Left lung (tissue), 10 donors: Measurements from ENCODE around the gene CBX7. TPM values are rescaled to one million over a fixed set of nuclear protein-coding genes. Genes with fewer than 3 reads are reported as not detected.

Experiments used
- ATAC-seq: fragments of 200-7000 bp; cut with Tn5 transposase; one replicate; pipeline ENCODE4 v1.9.1; 2020; ENCODE audit warnings: moderate library complexity
- DNase-seq, 4 donors: peaks; one replicate each; pipeline ENCODE4 v3.0.0-alpha.2; 2013 to 2020
- H3K27ac ChIP-seq, 2 donors: fragments of 200-600 bp; sonication (generic) in 1 of 2; one replicate each; pipeline versions ENCODE4 v1.5.0 to v1.8.0; 2020 to 2021
- H3K27me3 ChIP-seq, 2 donors: fragments of 200-600 bp; sonication (generic) in 1 of 2; one replicate each; pipeline versions ENCODE4 v1.5.0 to v1.8.0; 2020 to 2021
- H3K36me3 ChIP-seq, 2 donors: fragments of 200-600 bp; sonication (generic) in 1 of 2; one replicate each; pipeline versions ENCODE4 v1.5.0 to v1.8.0; 2020 to 2021
- H3K4me1 ChIP-seq, 2 donors: fragments of 200-600 bp; one replicate each; pipeline ENCODE4 v1.8.0; 2021
- H3K4me3 ChIP-seq, 2 donors: fragments of 200-600 bp; sonication (generic) in 1 of 2; one replicate each; pipeline versions ENCODE4 v1.5.0 to v1.8.0; 2020 to 2021; ENCODE audit warnings: mild to moderate bottlenecking in 1 of 2
- H3K9me3 ChIP-seq, 2 donors: fragments of 200-600 bp; sonication (generic) in 1 of 2; one replicate each; pipeline versions ENCODE4 v1.5.0 to v1.8.0; 2020 to 2021
- intact Hi-C, 2 donors: fragments of 100-400 bp; cut with DNase I; formaldehyde crosslinking; loops; one replicate each; pipeline versions ENCODE4 v1.11.2 to v1.14.2; 2022
- polyA plus RNA-seq, 6 donors: library from polyadenylated mRNA; unstranded; fragments of 120-200 nt; gene quantifications; one replicate each; pipeline ENCODE4 v1.2.1, GENCODE V29; 2013; ENCODE audit not compliant: insufficient read length in 6 of 6
- total RNA-seq, 2 donors: library from RNA; stranded (reverse); fragmentation: NEBNext Ultra II Directional; extraction: Animal tissue kit (Norgen Biotek cat#: 25700); gene quantifications; one replicate each; pipeline ENCODE4 v1.2.1, GENCODE V29; 2021
- TF ChIP-seq, protein P1 (sequence below), 2 donors: fragments of 200-600 bp; sonication (generic) in 1 of 2; IDR thresholded peaks; one replicate each; pipeline versions ENCODE4 v1.5.0 to v1.8.0; 2021; ENCODE audit warnings: antibody characterized with exemption in 2 of 2
- donor health status: DM: no; HTN: yes; CAD: no.
- donor health status: DM: no; HTN: no; CAD: no.

CBX7 gene
- total and polyA plus RNA-seq, 8 donors = 7.4 to 17.7 (median 8.8) TPM

DNA sequence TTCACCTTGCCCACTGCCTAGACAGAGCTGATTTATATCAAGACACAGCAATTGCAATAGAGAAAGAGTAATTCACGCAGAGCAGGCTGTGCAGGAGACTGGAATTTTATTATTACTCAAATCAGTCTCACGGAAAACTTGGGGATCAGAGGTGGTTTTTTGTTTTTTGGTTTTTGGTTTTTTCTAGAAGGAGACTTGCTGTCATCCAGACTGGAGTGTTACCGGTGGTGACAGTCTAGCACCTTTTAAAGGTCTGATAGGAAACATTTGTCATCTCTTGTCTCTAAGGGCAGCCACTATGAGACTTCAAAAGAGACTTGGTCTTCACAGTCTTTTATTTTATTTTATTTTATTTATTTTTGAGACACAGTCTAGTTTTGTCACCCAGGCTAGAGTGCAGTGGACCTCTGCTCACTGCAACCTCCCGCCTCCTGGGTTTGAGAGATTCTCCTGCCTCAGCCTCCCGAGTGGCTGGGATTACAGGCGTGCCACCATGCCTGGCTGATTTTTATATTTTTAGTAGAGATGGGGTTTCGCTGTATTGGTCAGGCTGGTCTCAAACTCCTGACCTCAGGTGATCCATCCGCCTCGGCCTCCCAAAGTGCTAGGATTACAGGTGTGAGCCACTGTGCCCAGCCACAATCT, 36.4 kb downstream of the CBX7 start:
- intact Hi-C loops = no loop called here
- no peak for ATAC-seq
- TF ChIP-seq, protein P1, sequence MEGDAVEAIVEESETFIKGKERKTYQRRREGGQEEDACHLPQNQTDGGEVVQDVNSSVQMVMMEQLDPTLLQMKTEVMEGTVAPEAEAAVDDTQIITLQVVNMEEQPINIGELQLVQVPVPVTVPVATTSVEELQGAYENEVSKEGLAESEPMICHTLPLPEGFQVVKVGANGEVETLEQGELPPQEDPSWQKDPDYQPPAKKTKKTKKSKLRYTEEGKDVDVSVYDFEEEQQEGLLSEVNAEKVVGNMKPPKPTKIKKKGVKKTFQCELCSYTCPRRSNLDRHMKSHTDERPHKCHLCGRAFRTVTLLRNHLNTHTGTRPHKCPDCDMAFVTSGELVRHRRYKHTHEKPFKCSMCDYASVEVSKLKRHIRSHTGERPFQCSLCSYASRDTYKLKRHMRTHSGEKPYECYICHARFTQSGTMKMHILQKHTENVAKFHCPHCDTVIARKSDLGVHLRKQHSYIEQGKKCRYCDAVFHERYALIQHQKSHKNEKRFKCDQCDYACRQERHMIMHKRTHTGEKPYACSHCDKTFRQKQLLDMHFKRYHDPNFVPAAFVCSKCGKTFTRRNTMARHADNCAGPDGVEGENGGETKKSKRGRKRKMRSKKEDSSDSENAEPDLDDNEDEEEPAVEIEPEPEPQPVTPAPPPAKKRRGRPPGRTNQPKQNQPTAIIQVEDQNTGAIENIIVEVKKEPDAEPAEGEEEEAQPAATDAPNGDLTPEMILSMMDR (IDR thresholded peaks at IDR 0.05) = no peak

DNA sequence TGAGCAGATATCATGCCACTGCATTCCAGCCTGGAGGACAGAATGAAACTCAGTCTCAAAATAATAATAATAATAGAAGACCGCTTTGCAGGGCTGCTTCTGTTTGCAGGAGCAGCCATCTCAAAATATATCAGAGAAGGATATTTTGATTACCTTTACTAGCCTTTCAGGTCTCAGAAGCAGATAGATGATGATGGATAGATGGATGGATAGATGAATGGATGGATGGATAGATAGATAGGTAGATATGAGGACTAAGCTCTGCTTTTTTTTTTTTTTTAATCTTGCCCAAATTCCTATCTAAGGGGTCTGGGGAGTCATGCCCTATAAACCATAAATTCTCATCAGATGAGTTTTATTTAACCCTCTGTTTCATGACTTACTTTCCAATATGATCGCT, 36.9 kb downstream of the CBX7 start:
- H3K9me3 ChIP-seq = no peaks in the 10 kb centered on the region
- no peak overlapping the region for H3K4me3 ChIP-seq
- no peak for DNase-seq
- no peaks in the 10 kb centered on the region for H3K4me1 ChIP-seq
- intact Hi-C loops = no loop called here
- no peak overlapping the region for H3K27ac ChIP-seq
- peaks cover 7 to 50% of the 10 kb centered on the region in 2 donors for H3K27me3 ChIP-seq
- TF ChIP-seq, protein P1 (IDR thresholded peaks at IDR 0.05) = no peak
- ATAC-seq = no peak
- H3K36me3 ChIP-seq = no peaks in the 10 kb centered on the region

More for the DNA sequence above, 36.4 kb downstream of the CBX7 start:
- Histone ChIP-seq H3K36me3 (no peaks in the 10 kb centered on the region), H3K27me3 (peaks cover 7 to 50% of the 10 kb centered on the region in 2 donors), H3K4me3 (no peak overlapping the region), H3K27ac (no peak overlapping the region), H3K4me1 (no peaks in the 10 kb centered on the region), H3K9me3 (no peaks in the 10 kb centered on the region)
- peak in 1 of 4 donors; percentile 8 for DNase-seq

DNA sequence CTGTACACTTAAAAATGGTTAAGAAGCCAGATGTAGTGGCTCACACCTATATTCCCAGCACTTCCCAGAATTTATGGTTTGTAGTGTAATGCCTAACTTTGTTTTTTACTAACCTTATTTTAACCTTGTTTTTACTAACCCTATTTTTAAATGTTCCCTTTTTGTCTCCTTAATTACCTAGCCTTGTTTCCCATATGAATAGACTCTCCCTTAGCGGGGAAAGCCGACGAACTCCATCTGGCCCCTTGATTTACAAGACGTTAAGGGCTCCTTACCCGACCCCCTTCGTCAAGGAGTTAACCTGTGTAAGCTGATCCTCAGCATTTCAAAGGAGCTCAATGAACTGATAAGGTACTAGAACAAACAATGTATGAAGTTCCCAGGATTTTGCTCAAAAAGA, 38.4 kb downstream of the CBX7 start:
- H3K4me3 ChIP-seq = no peak overlapping the region
- H3K36me3 ChIP-seq = no peaks in the 10 kb centered on the region
- H3K27ac ChIP-seq = no peak overlapping the region
- H3K27me3 ChIP-seq = peaks cover 7 to 50% of the 10 kb centered on the region in 2 donors
- no peak for DNase-seq
- intact Hi-C loops = no loop called here
- no peaks in the 10 kb centered on the region for H3K9me3 ChIP-seq
- ATAC-seq = no peak
- H3K4me1 ChIP-seq = no peaks in the 10 kb centered on the region
- TF ChIP-seq, protein P1 (IDR thresholded peaks at IDR 0.05) = no peak

DNA sequence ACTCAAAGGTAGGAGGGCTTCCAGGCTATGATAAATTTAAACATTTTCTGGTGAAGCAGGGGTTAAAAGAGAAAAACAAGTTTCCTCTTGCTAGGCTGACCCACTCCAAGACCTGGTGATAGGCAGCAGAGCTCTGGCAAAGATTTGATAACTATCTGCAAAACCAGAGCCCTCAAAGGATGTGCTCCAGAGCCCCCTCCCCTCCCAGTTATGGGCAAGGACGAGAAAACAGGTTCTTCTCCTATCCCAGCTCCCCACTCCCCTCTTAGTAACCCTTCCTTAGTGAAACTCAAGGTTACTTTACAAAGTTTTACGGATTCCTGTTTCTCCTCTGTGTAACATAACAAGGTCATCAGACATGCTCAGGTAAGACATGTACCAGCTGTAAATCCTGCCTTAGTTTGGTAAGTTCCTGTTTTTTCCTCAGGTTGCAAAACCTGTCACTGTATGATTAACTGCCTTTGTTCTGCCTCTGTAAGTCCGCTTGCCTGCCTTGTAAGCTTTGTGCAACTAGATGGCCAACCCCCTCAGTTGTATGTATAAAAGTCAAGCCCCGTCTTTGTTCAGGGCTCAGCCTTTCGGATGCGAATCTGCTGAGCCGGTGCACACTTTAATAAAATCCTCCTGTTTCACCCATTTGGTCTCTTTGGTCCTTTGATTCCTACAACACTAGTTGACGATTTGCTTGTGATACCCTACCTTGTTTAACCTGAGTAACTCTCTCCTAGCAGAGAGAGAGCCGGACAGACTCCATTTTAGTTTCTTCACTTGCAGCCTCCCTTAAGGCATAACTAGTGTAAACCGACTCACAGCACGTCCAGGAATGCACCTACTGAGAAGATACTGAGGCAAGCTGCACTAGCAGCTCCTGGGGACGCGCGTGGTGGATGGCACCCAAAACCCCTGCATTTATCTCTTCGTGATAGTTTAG, 41.6 kb downstream of the CBX7 start:
- H3K27ac ChIP-seq = no peak overlapping the region
- no peak for DNase-seq
- H3K27me3 ChIP-seq = peaks cover 7 to 31% of the 10 kb centered on the region in 2 donors
- H3K36me3 ChIP-seq = no peaks in the 10 kb centered on the region
- no peak overlapping the region for H3K4me3 ChIP-seq
- ATAC-seq = no peak
- TF ChIP-seq, protein P1 (IDR thresholded peaks at IDR 0.05) = no peak
- intact Hi-C loops = no loop called here
- H3K9me3 ChIP-seq = no peaks in the 10 kb centered on the region
- no peaks in the 10 kb centered on the region for H3K4me1 ChIP-seq

DNA sequence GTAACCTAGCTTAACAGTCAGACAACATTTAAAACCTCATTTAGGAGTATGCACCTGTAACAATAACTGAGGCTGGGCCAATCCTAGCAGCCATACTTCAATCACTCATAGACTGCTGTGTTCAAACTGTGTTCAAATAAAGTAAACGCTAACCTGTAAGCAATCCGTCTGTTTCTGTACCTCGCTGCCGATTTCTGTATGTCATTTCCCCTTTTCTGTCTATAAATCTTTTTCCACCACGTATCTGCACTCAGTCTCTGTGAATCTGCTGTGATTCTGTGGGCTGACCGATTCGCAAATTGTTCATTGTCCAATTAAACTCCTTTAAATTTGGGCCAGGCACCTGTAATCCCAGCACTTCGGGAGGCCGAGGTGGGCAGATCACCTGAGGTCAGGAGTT, 43.1 kb downstream of the CBX7 start:
- H3K9me3 ChIP-seq = no peaks in the 10 kb centered on the region
- ATAC-seq = no peak
- TF ChIP-seq, protein P1 (IDR thresholded peaks at IDR 0.05) = no peak

More for the DNA sequence above, 43.1 kb downstream of the CBX7 start:
- no peak overlapping the region for H3K4me3 ChIP-seq
- H3K27ac ChIP-seq = no peak overlapping the region
- H3K36me3 ChIP-seq = no peaks in the 10 kb centered on the region
- peaks cover 0 to 15% of the 10 kb centered on the region in 2 donors for H3K27me3 ChIP-seq
- no peak for DNase-seq
- intact Hi-C loops = no loop called here
- no peaks in the 10 kb centered on the region for H3K4me1 ChIP-seq
